A549 (cell line): ENCODE results near the gene CD2BP2.

Experiments used
- EP300 ChIP-seq, 2 experiments: fragments of >200 bp; sonication (Bioruptor Twin); formaldehyde crosslinking; IDR thresholded peaks; 2 replicates in 1 of 2; 3 replicates in 1 of 2; pipeline ENCODE4 v1.6.1; 2016 to 2017
- HES2 ChIP-seq: fragments of >200 bp; sonication (Bioruptor Twin); formaldehyde crosslinking; IDR thresholded peaks from 2 replicates; pipeline ENCODE4 v1.6.1; 2016
- HOXB13 ChIP-seq: fragments of 250-450 bp; sonication (Bioruptor Pico); IDR thresholded peaks from 2 replicates; pipeline ENCODE4 v1.5.0; 2020; ENCODE audit warnings: low read depth, mild to moderate bottlenecking, moderate library complexity
- JUN ChIP-seq, 2 experiments: fragments of >200 bp; sonication (Bioruptor Twin); formaldehyde crosslinking; IDR thresholded peaks; 2 replicates in 1 of 2; 3 replicates in 1 of 2; pipeline ENCODE4 v1.6.1; 2016 to 2017
- MAX ChIP-seq: IDR thresholded peaks from 2 replicates; pipeline ENCODE4 v1.6.1; 2012
- MAZ ChIP-seq: fragments of 150-350 bp; IDR thresholded peaks from 2 replicates; pipeline ENCODE4 v1.6.1; 2014; ENCODE audit warnings: antibody characterized with exemption, low read depth, low read length, borderline replicate concordance
- POLR2A ChIP-seq: IDR thresholded peaks from 2 replicates; pipeline ENCODE4 v1.6.1; 2012; ENCODE audit warnings: mild to moderate bottlenecking, low read length
- RAD21 ChIP-seq, 2 experiments: fragments of >200 bp in 1 of 2; sonication (Bioruptor Twin) in 1 of 2; formaldehyde crosslinking in 1 of 2; IDR thresholded peaks in 1 of 2; conservative IDR thresholded peaks in 1 of 2; 2 replicates in 1 of 2; 3 replicates in 1 of 2; pipeline ENCODE4 v1.6.1; 2012 to 2018; ENCODE audit warnings: inconsistent platforms in 1 of 2
- RARB ChIP-seq: fragments of 250-450 bp; sonication (Bioruptor Pico); IDR thresholded peaks from 2 replicates; pipeline ENCODE4 v1.8.0; 2021; ENCODE audit warnings: mild to moderate bottlenecking, moderate library complexity
- SMC3 ChIP-seq: fragments of >200 bp; sonication (Bioruptor Twin); formaldehyde crosslinking; IDR thresholded peaks from 3 replicates; pipeline ENCODE4 v1.6.1; 2018; ENCODE audit warnings: inconsistent platforms
- SREBF2 ChIP-seq: fragments of 450-650 bp; IDR thresholded peaks from 2 replicates; pipeline ENCODE4 v1.6.1; 2014; ENCODE audit warnings: mild to moderate bottlenecking, moderate library complexity
- TF ChIP-seq, protein P1 (sequence below): fragments of >200 bp; sonication (Bioruptor Twin); formaldehyde crosslinking; IDR thresholded peaks from 3 replicates; pipeline ENCODE4 v1.5.1; 2016
- TF ChIP-seq, protein P2 (sequence below): fragments of 150-350 bp; IDR thresholded peaks from 2 replicates; pipeline ENCODE4 v1.6.1; 2014; ENCODE audit warnings: low read depth, mild to moderate bottlenecking, low read length
- TF ChIP-seq, protein P3 (sequence below): fragments of >200 bp; sonication (Bioruptor Twin); formaldehyde crosslinking; IDR thresholded peaks from 3 replicates; pipeline ENCODE4 v1.6.1; 2016

DNA sequence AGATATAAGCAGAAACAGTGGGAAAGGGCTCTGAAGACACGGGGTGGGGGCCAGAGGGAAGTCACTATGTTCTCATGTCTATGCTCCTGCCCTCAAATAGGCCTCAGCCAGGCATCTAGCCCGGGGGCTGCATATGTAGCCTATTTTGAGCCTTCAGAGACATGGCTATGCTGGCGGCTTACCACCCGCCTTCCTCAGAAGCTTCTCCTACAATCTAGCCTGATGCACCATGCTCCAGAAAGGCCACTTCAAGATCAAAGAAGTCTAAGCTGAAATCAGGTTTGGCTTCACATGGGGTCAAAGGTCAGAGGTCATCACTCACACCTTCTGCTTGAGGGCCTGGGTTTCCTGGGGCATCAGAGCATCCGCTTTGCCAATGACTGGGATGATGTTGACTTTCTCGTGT, 25.7 kb upstream of the CD2BP2 start:
- TF ChIP-seq SREBF2, result no peak
- no peak for TF ChIP-seq RAD21 (conservative IDR thresholded peaks at IDR 0.05 in 1 of 2, IDR thresholded peaks at IDR 0.05 in 1 of 2)
- TF ChIP-seq POLR2A, result no peak
- TF ChIP-seq, protein P1, sequence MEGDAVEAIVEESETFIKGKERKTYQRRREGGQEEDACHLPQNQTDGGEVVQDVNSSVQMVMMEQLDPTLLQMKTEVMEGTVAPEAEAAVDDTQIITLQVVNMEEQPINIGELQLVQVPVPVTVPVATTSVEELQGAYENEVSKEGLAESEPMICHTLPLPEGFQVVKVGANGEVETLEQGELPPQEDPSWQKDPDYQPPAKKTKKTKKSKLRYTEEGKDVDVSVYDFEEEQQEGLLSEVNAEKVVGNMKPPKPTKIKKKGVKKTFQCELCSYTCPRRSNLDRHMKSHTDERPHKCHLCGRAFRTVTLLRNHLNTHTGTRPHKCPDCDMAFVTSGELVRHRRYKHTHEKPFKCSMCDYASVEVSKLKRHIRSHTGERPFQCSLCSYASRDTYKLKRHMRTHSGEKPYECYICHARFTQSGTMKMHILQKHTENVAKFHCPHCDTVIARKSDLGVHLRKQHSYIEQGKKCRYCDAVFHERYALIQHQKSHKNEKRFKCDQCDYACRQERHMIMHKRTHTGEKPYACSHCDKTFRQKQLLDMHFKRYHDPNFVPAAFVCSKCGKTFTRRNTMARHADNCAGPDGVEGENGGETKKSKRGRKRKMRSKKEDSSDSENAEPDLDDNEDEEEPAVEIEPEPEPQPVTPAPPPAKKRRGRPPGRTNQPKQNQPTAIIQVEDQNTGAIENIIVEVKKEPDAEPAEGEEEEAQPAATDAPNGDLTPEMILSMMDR, result no peak
- TF ChIP-seq EP300 (IDR thresholded peaks at IDR 0.05), result no peak
- TF ChIP-seq, protein P2, sequence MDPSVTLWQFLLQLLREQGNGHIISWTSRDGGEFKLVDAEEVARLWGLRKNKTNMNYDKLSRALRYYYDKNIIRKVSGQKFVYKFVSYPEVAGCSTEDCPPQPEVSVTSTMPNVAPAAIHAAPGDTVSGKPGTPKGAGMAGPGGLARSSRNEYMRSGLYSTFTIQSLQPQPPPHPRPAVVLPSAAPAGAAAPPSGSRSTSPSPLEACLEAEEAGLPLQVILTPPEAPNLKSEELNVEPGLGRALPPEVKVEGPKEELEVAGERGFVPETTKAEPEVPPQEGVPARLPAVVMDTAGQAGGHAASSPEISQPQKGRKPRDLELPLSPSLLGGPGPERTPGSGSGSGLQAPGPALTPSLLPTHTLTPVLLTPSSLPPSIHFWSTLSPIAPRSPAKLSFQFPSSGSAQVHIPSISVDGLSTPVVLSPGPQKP, result no peak
- no peak for TF ChIP-seq RARB (CRISPR knock-in tag)
- no peak for TF ChIP-seq MAZ
- no peak for TF ChIP-seq JUN (IDR thresholded peaks at IDR 0.05)
- no peak for TF ChIP-seq MAX
- TF ChIP-seq SMC3, result no peak
- no peak for TF ChIP-seq HES2
- TF ChIP-seq HOXB13, result no peak
- TF ChIP-seq, protein P3, sequence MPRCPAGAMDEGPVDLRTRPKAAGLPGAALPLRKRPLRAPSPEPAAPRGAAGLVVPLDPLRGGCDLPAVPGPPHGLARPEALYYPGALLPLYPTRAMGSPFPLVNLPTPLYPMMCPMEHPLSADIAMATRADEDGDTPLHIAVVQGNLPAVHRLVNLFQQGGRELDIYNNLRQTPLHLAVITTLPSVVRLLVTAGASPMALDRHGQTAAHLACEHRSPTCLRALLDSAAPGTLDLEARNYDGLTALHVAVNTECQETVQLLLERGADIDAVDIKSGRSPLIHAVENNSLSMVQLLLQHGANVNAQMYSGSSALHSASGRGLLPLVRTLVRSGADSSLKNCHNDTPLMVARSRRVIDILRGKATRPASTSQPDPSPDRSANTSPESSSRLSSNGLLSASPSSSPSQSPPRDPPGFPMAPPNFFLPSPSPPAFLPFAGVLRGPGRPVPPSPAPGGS, result no peak
